ENCODE data around the gene OSGEP.

DNA sequence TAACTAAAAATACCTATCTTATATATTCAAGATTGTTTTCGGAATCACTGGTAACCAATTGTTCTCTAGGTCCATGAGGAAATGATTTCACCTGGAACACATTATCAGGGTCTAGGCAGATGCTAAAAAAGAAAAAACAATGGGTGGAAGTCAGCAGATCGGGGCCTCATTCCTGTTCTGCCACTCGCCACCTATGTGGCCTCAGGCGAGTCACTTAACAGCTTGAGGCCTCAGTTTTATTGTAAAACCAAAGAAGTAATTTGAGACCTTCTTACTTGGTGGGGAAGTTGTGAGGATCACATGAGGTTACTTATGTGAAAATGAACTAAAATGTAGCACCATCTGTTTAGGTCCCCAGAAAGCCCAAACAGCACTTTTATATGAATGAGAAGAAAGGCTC, 44.5 kb upstream of the OSGEP start:
- TF ChIP-seq OSR2 (tag by site-specific recombination; IDR thresholded peaks at IDR 0.05), result no peak
- no peak for TF ChIP-seq GLIS2 (tag by site-specific recombination; IDR thresholded peaks at IDR 0.05)
- TF ChIP-seq BCL11B (tag by site-specific recombination; IDR thresholded peaks at IDR 0.05; ENCODE audit: low read depth), result no peak
- TF ChIP-seq CTCF (tag by site-specific recombination; IDR thresholded peaks at IDR 0.05), result no peak
- no peak for TF ChIP-seq ZNF274 (IDR thresholded peaks at IDR 0.05; ENCODE audit: low read length)
- no peak for TF ChIP-seq ZNF274 (tag by site-specific recombination; IDR thresholded peaks at IDR 0.05; ENCODE audit: borderline replicate concordance)
